ENCODE results near the gene MT3. TPM values are rescaled to one million over a fixed set of nuclear protein-coding genes. Genes with fewer than 3 reads are reported as not detected.

The MT3 gene
- total and polyA plus RNA-seq, 12 donors = 5.5 to 354 (median 46.4) TPM

DNA sequence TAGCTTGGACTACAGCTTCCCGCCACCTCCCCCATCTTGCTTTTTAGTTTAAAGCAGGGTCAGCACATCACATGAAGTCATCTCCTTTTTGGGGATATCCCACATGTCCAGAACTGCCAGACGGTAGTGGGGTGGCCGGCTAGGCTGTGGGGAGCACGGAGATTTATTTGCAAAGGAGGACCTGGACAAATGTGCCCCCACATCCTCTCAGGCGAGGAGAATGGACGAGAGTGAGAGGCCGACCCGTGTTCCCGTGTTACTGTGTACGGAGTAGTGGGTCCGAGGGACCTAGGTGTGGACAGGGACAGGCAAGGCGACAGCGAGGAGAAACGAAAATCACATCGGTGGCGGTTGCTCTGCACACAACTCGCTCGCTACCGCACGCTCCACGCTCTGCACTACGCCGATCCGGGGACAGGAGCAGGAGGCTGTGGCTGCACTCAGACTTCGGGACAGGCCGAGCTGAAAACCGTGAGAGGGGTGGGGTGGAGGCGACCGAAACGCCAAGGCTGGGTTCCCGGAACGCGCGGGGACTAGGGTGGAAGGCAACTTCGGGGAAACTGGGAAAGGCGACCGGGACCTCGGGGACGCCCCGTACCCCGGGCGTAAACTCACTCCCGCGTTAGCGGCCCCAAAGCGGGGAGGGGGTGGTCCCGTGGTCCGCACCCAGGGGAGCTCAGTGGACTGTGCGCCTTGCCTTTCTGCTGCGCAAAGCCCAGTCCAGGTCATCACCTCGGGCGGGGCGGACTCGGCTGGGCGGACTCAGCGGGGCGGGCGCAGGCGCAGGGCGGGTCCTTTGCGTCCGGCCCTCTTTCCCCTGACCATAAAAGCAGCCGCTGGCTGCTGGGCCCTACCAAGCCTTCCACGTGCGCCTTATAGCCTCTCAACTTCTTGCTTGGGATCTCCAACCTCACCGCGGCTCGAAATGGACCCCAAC, 48.8 kb downstream of the MT3 start, which contains the start of gene MT1A:
MT1A (plus strand) TSS at position 853 of the 937 bp plus-strand sequence; CDS start at position 926, 73 bp downstream.
- peak; percentile 32 to 40 for TF ChIP-seq POLR2A (IDR thresholded peaks at IDR 0.05)
- TF ChIP-seq, protein P1, sequence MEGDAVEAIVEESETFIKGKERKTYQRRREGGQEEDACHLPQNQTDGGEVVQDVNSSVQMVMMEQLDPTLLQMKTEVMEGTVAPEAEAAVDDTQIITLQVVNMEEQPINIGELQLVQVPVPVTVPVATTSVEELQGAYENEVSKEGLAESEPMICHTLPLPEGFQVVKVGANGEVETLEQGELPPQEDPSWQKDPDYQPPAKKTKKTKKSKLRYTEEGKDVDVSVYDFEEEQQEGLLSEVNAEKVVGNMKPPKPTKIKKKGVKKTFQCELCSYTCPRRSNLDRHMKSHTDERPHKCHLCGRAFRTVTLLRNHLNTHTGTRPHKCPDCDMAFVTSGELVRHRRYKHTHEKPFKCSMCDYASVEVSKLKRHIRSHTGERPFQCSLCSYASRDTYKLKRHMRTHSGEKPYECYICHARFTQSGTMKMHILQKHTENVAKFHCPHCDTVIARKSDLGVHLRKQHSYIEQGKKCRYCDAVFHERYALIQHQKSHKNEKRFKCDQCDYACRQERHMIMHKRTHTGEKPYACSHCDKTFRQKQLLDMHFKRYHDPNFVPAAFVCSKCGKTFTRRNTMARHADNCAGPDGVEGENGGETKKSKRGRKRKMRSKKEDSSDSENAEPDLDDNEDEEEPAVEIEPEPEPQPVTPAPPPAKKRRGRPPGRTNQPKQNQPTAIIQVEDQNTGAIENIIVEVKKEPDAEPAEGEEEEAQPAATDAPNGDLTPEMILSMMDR (IDR thresholded peaks at IDR 0.05) = no peak
- Histone ChIP-seq H3K4me3 (peak within 1 kb of the TSS in 1 of 4 donors; percentile 59), H3K4me1 (replicated peaks in 1 of 2) (peaks cover 0 to 11% of the 10 kb centered on the region in 2 donors), H3K36me3 (replicated peaks in 1 of 2) (no peaks in the 10 kb centered on the region), H3K9me3 (replicated peaks in 1 of 3) (no peaks in the 10 kb centered on the region), H3K27me3 (peaks cover 7% of the 10 kb centered on the region), H3K27ac (peak within 1 kb of the TSS in 1 of 5 donors; percentile 76)
- DNase-seq = peak; percentile 56 to 81 (median 78)
- intact Hi-C loops (cut with DNase I) = no loop called here
- 22 to 48% (median 31%) methylated on average over 24 to 68 of the region's 68 CpGs for WGBS, 4 donors

DNA sequence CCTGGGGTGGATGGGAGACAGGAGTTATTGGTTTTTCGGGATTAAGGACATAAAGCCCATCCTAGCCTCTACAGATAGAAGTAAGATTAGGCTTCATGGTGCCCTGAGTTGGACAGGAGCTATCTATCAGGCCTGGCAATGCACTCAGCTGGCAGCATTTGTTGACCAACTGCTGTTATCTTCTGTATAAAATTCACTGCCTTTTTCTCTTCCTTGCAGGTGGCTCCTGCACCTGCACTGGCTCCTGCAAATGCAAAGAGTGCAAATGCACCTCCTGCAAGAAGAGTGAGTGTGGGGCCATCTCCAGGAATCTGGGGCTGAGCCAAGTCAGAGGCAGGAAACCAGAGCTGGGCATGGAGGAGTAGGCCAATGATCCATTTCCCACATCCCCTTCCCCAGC, 49.7 kb downstream of the MT3 start:
- DNase-seq = no peak
- no peak for TF ChIP-seq POLR2A (IDR thresholded peaks at IDR 0.05)
- TF ChIP-seq, protein P1 (IDR thresholded peaks at IDR 0.05) = no peak
- H3K4me1 ChIP-seq (replicated peaks in 1 of 2) = peaks cover 0 to 11% of the 10 kb centered on the region in 2 donors
- no peaks in the 10 kb centered on the region for H3K9me3 ChIP-seq (replicated peaks in 1 of 3)
- no peak overlapping the region for H3K4me3 ChIP-seq
- 69 to 100% (median 71%) methylated on average over 1 of the region's 1 CpG for WGBS, 4 donors
- peaks cover 7% of the 10 kb centered on the region for H3K27me3 ChIP-seq
- H3K36me3 ChIP-seq (replicated peaks in 1 of 2) = no peaks in the 10 kb centered on the region
- intact Hi-C loops (cut with DNase I) = no loop called here
- H3K27ac ChIP-seq = no peak overlapping the region

DNA sequence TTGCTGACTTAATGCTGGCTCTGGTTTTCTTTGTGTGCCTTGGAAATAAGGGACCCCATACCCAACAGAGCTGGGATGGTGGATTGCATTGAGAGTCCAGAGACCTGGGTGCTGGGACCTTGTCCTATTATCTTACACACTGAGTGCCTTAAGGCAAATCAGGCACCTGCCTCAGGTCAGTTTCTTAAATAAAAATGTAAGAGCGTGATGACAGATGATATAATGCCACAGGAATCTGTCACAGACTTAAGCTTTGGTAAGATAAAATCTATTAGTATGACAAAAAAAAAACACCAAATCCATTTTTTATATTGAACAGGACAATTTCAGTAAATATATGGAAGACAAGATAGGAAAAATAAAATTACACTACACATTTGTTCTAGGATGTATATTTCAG, 50.7 kb downstream of the MT3 start:
- DNase-seq = no peak
- intact Hi-C loops (cut with DNase I) = no loop called here
- Histone ChIP-seq H3K36me3 (replicated peaks in 1 of 2) (no peaks in the 10 kb centered on the region), H3K27me3 (peaks cover 5% of the 10 kb centered on the region), H3K4me3 (no peak overlapping the region), H3K27ac (no peak overlapping the region), H3K9me3 (replicated peaks in 1 of 3) (no peaks in the 10 kb centered on the region), H3K4me1 (replicated peaks in 1 of 2) (peaks cover 0 to 10% of the 10 kb centered on the region in 2 donors)
- WGBS, 4 donors = 76 to 88% (median 87%) methylated on average over 1 of the region's 1 CpG
- TF ChIP-seq, protein P1 (IDR thresholded peaks at IDR 0.05) = no peak
- TF ChIP-seq POLR2A (IDR thresholded peaks at IDR 0.05) = no peak

Other genes with a start within 250 kb of the MT3 start
- 100 to 1,000 TPM; 165 to 346 (median 226) TPM for gene AMFR, start 164.0 kb upstream of the MT3 start, total RNA-seq
- gene AMFR, start 164.0 kb upstream of the MT3 start, polyA plus RNA-seq = 100 to 1,000 TPM in 1 of 3 donors, 10 to 100 TPM in 2; 40.3 to 117 (median 72.2) TPM
- gene NUDT21, start 138.2 kb upstream of the MT3 start, total RNA-seq = 100 to 1,000 TPM in 5 of 9 donors, 10 to 100 TPM in 4; 20.1 to 113 (median 107) TPM
- gene NUDT21, start 138.2 kb upstream of the MT3 start, polyA plus RNA-seq = 10 to 100 TPM; 20.9 to 81.3 (median 32.4) TPM
- gene OGFOD1, start 138.0 kb upstream of the MT3 start, total RNA-seq = 100 to 1,000 TPM in 3 of 9 donors, 10 to 100 TPM in 6; 28.1 to 183 (median 54.9) TPM
- gene OGFOD1, start 138.0 kb upstream of the MT3 start, polyA plus RNA-seq = 100 to 1,000 TPM in 1 of 3 donors, 10 to 100 TPM in 1, 1 to 10 TPM in 1; 9.2 to 132 (median 11.5) TPM
- gene BBS2, start 69.5 kb upstream of the MT3 start, total RNA-seq = 100 to 1,000 TPM; 115 to 329 (median 167) TPM
- 100 to 1,000 TPM; 156 to 357 (median 324) TPM for gene BBS2, start 69.5 kb upstream of the MT3 start, polyA plus RNA-seq
- not detected for gene MT4, start 24.5 kb upstream of the MT3 start, total RNA-seq
- not detected for gene MT4, start 24.5 kb upstream of the MT3 start, polyA plus RNA-seq
- 1,000 to 10,000 TPM in 3 of 9 donors, 100 to 1,000 TPM in 5, 10 to 100 TPM in 1; 43.8 to 6,828 (median 396) TPM for gene MT2A, start 19.1 kb downstream of the MT3 start, total RNA-seq
- gene MT2A, start 19.1 kb downstream of the MT3 start, polyA plus RNA-seq = 1,000 to 10,000 TPM in 1 of 3 donors, 100 to 1,000 TPM in 2; 442 to 2,904 (median 888) TPM
- 1,000 to 10,000 TPM in 1 of 9 donors, 100 to 1,000 TPM in 8; 105 to 1,395 (median 311) TPM for gene MT1E, start 36.3 kb downstream of the MT3 start, total RNA-seq
- 1,000 to 10,000 TPM in 1 of 3 donors, 100 to 1,000 TPM in 2; 452 to 1,382 (median 541) TPM for gene MT1E, start 36.3 kb downstream of the MT3 start, polyA plus RNA-seq
- 10 to 100 TPM in 4 of 9 donors, 1 to 10 TPM in 4, under 1 TPM in 1; 0.44 to 14.4 (median 10.0) TPM for gene MT1M, start 43.1 kb downstream of the MT3 start, total RNA-seq
- 10 to 100 TPM in 1 of 3 donors, 1 to 10 TPM in 2; 6.0 to 50.3 (median 8.0) TPM for gene MT1M, start 43.1 kb downstream of the MT3 start, polyA plus RNA-seq
- 100 to 1,000 TPM in 1 of 9 donors, 10 to 100 TPM in 4, 1 to 10 TPM in 3, not detected in 1; 6.9 to 107 (median 15.9) TPM for gene MT1A, start 49.1 kb downstream of the MT3 start, total RNA-seq
- 100 to 1,000 TPM in 2 of 3 donors, 10 to 100 TPM in 1; 16.5 to 273 (median 100) TPM for gene MT1A, start 49.1 kb downstream of the MT3 start, polyA plus RNA-seq
- not detected for gene MT1B, start 62.4 kb downstream of the MT3 start, total RNA-seq
- not detected for gene MT1B, start 62.4 kb downstream of the MT3 start, polyA plus RNA-seq
- gene MT1F, start 68.4 kb downstream of the MT3 start, total RNA-seq = 100 to 1,000 TPM in 1 of 9 donors, 10 to 100 TPM in 8; 10.8 to 204 (median 37.4) TPM
- gene MT1F, start 68.4 kb downstream of the MT3 start, polyA plus RNA-seq = 100 to 1,000 TPM in 1 of 3 donors, 10 to 100 TPM in 2; 46.1 to 107 (median 73.6) TPM
- gene MT1G, start 78.5 kb downstream of the MT3 start, total RNA-seq = 100 to 1,000 TPM in 1 of 9 donors, 10 to 100 TPM in 4, 1 to 10 TPM in 3, not detected in 1; 3.7 to 146 (median 11.5) TPM
- 10 to 100 TPM; 26.1 to 87.2 (median 26.4) TPM for gene MT1G, start 78.5 kb downstream of the MT3 start, polyA plus RNA-seq
- under 1 TPM in 1 of 9 donors, not detected in 8; 0.54 TPM for gene MT1H, start 80.3 kb downstream of the MT3 start, total RNA-seq
- under 1 TPM in 1 of 3 donors, not detected in 2; 0.98 TPM for gene MT1H, start 80.3 kb downstream of the MT3 start, polyA plus RNA-seq
- 100 to 1,000 TPM in 4 of 9 donors, 10 to 100 TPM in 5; 29.4 to 373 (median 90.4) TPM for gene MT1X, start 92.9 kb downstream of the MT3 start, total RNA-seq
- gene MT1X, start 92.9 kb downstream of the MT3 start, polyA plus RNA-seq = 100 to 1,000 TPM in 2 of 3 donors, 10 to 100 TPM in 1; 65.3 to 438 (median 108) TPM
- gene NUP93, start 140.6 kb downstream of the MT3 start, total RNA-seq = 10 to 100 TPM; 29.3 to 71.1 (median 39.7) TPM
- 10 to 100 TPM; 35.8 to 65.1 (median 52.7) TPM for gene NUP93, start 140.6 kb downstream of the MT3 start, polyA plus RNA-seq